ENCODE results near the gene DHX16. TPM values are rescaled to one million over a fixed set of nuclear protein-coding genes. Genes with fewer than 3 reads are reported as not detected.

DHX16 gene
- total and polyA plus RNA-seq, 2 of the 8 experiments (the other 6 are each of a cell fraction or from before 2014, with no cell fraction given), result 27.4 to 44.4 TPM

GRCh38 chr6:30703821-30704220, 31.0 kb upstream of the DHX16 start:
- FAIRE-seq, result no peak
- POLR2A ChIA-PET (ENCODE audit: partially characterized antibody), result interaction anchor here (0.8 to 35.9 kb wide), 10 partner anchors 4 to 114 kb away, joined by 3 to 732 read pairs (median 4); partner anchors contain the start of genes IER3, MDC1, NRM and TUBB
- H3K18ac ChIP-seq (ENCODE audit: extremely low read depth, low read length), result no peak overlapping the region
- H3K56ac ChIP-seq (replicated peaks; ENCODE audit: insufficient read length, low read depth, low read length), result no peak overlapping the region
- H4K20me1 ChIP-seq (replicated peaks in 1 of 2; ENCODE audit: control insufficient read depth in 1 of 2, insufficient read depth in 2 of 2, low read length in 2 of 2), result peaks cover 3% of the 10 kb centered on the region in 2 experiments
- no peak for TF ChIP-seq TCF12 (IDR thresholded peaks at IDR 0.05; ENCODE audit: low read depth, low read length)
- TF ChIP-seq ZNF274 (IDR thresholded peaks at IDR 0.05; ENCODE audit: borderline replicate concordance, extremely low read depth, low read length), result no peak
- 84% methylated on average over 4 of the region's 4 CpGs; no CpG with 5 or more reads in 1 of the 2 experiments for WGBS, 2 experiments (ENCODE audit: extremely low coverage in 1 of 2, insufficient coverage in 1 of 2, insufficient read length in 1 of 2, insufficient replicate concordance in 2 of 2, low coverage in 1 of 2, low lambda C conversion rate in 2 of 2, missing lambda C conversion rate in 1 of 2)
- H3K4me3 ChIP-seq (ENCODE audit: extremely low read depth in 1 of 4, insufficient read depth in 2 of 4, low read depth in 3 of 4, low read length in 4 of 4), result no peak overlapping the region
- no peaks in the 10 kb centered on the region for H3K79me1 ChIP-seq (ENCODE audit: low read depth, low read length)
- H2BK12ac ChIP-seq (ENCODE audit: low read depth, low read length), result no peak overlapping the region
- H3K27me3 ChIP-seq (replicated peaks in 1 of 4; ENCODE audit: control insufficient read depth in 3 of 4, extremely low read depth in 1 of 4, insufficient read depth in 3 of 4, low read length in 3 of 4), result no peaks in the 10 kb centered on the region
- H4K91ac ChIP-seq (replicated peaks; ENCODE audit: insufficient read length, low read length), result no peak overlapping the region
- no peaks in the 10 kb centered on the region for H3K23me2 ChIP-seq (ENCODE audit: low read depth, low read length)
- H3K79me2 ChIP-seq (ENCODE audit: control insufficient read depth in 1 of 2, insufficient read depth in 2 of 2, low read length in 2 of 2), result no peaks in the 10 kb centered on the region
- no peaks in the 10 kb centered on the region; a peak in 1 of 7 replicates for H3K4me1 ChIP-seq (replicated peaks in 1 of 4; ENCODE audit: control insufficient read depth in 3 of 4, insufficient read depth in 4 of 4, low read length in 3 of 4)
- H3K4ac ChIP-seq (replicated peaks; ENCODE audit: insufficient read length, low read depth, low read length), result no peak overlapping the region
- no peak overlapping the region for H3K14ac ChIP-seq (ENCODE audit: insufficient read length)
- H3K27ac ChIP-seq (ENCODE audit: low read depth, low read length), result no peak overlapping the region
- peaks cover 5 to 42% (median 24%) of the 10 kb centered on the region in 4 experiments; a peak in 6 of 8 replicates for H3K36me3 ChIP-seq (ENCODE audit: control insufficient read depth in 2 of 4, insufficient read depth in 4 of 4, low read length in 3 of 4)
- no peak overlapping the region for H4K5ac ChIP-seq (ENCODE audit: insufficient read length, low read depth, low read length)
- CTCF ChIA-PET (ENCODE audit: partially characterized antibody), result interaction anchor here (1.2 to 2.3 kb wide), 11 partner anchors 9 to 130 kb away, joined by 3 to 14 read pairs (median 7); partner anchors contain the start of gene DHX16
- H2AK5ac ChIP-seq (ENCODE audit: low read depth, low read length), result no peak overlapping the region
- no peak overlapping the region for H2BK5ac ChIP-seq (ENCODE audit: low read depth, low read length)
- no peaks in the 10 kb centered on the region for H3K9me3 ChIP-seq (ENCODE audit: insufficient read depth in 2 of 2, low read depth in 1 of 2, low read length in 1 of 2)
- H2BK15ac ChIP-seq (ENCODE audit: low read length), result no peak overlapping the region
- DNase-seq (ENCODE audit: low read depth in 1 of 2, low spot score in 2 of 2), result no peak
- no peak overlapping the region for H2AFZ ChIP-seq (ENCODE audit: low read length)
- H3K23ac ChIP-seq (ENCODE audit: insufficient read length), result no peak overlapping the region
- H3K9ac ChIP-seq (replicated peaks in 1 of 4; ENCODE audit: extremely low read depth in 1 of 4, low read depth in 3 of 4, low read length in 3 of 4), result no peak overlapping the region
- H3K4me2 ChIP-seq (ENCODE audit: insufficient read depth in 1 of 2, low read depth in 2 of 2, low read length in 2 of 2), result no peak overlapping the region
- no peak overlapping the region for H4K8ac ChIP-seq (ENCODE audit: extremely low read depth, insufficient read depth, low read length)
- no peak overlapping the region for H2BK20ac ChIP-seq (ENCODE audit: low read length)
- no peak overlapping the region for H2BK120ac ChIP-seq (replicated peaks; ENCODE audit: low read depth, low read length)

Measured in H1 (cell line).